HCT116 (cell line): ENCODE measurements around the gene TICAM2.

ENCODE experiments used
- CTCF ChIP-seq, 3 experiments: fragments of 200-600 bp in 1 of 3; sonication (generic) in 1 of 3; IDR thresholded peaks in 2 of 3; conservative IDR thresholded peaks in 1 of 3; 2 replicates each; pipeline ENCODE4 v1.5.1; 2012 to 2017; ENCODE audit warnings: low read depth in 2 of 3, low read length in 2 of 3, antibody characterized with exemption in 1 of 3, borderline replicate concordance in 1 of 3, control low read depth in 1 of 3, mild to moderate bottlenecking in 1 of 3, mixed read lengths in 1 of 3, mixed run types in 1 of 3, moderate library complexity in 1 of 3; ENCODE audit not compliant: insufficient read depth in 1 of 3
- POLR2A ChIP-seq: IDR thresholded peaks from 2 replicates; pipeline ENCODE4 v1.7.0; 2011; ENCODE audit warnings: borderline replicate concordance; ENCODE audit not compliant: insufficient read depth, insufficient read length; ENCODE audit errors: extremely low read depth
- POLR2AphosphoS5 ChIP-seq: IDR thresholded peaks from 2 replicates; pipeline ENCODE4 v1.6.1; 2011; ENCODE audit warnings: mild to moderate bottlenecking, low read depth, low read length, moderate library complexity
- RAD21 ChIP-seq: IDR thresholded peaks from 2 replicates; pipeline ENCODE4 v1.6.1; 2012; ENCODE audit warnings: low read depth, mild to moderate bottlenecking
- SP1 ChIP-seq: IDR thresholded peaks from 2 replicates; pipeline ENCODE4 v1.6.1; 2012; ENCODE audit warnings: low read depth
- ZFX ChIP-seq: fragments of 450-650 bp; IDR thresholded peaks from 2 replicates; pipeline ENCODE4 v1.6.1; 2017
- ZNF274 ChIP-seq: fragments of 200-500 bp; sonication (Bioruptor generic); IDR thresholded peaks from 2 replicates; pipeline ENCODE4 v1.6.1; 2014; ENCODE audit warnings: mild to moderate bottlenecking, low read depth, low read length, inconsistent platforms

GRCh38 chr5:115640274-115640673 is 38.0 kb upstream of the TICAM2 start:
- TF ChIP-seq CTCF (IDR thresholded peaks at IDR 0.05 in 2 of 3, conservative IDR thresholded peaks at IDR 0.05 in 1 of 3; ENCODE audit: borderline replicate concordance in 1 of 3, insufficient read depth in 1 of 3, low read depth in 2 of 3, low read length in 2 of 3) (no peak), POLR2AphosphoS5 (no peak), POLR2A (no peak), RAD21 (no peak), ZFX (no peak), SP1 (no peak), ZNF274 (no peak)
